Epithelial cell of esophagus (primary cell): Measurements from ENCODE around the gene JARID2.

ENCODE experiments used
- DNase-seq: peaks from one replicate; pipeline ENCODE4 v3.0.0; 2010; ENCODE audit warnings: low read depth
- H3K4me3 ChIP-seq: 2 replicates; pipeline ENCODE4 v1.5.1; 2011; ENCODE audit warnings: mild to moderate bottlenecking, low read length, control low read depth
- CTCF ChIP-seq: IDR thresholded peaks from 2 replicates; pipeline ENCODE4 v1.5.1; 2011; ENCODE audit warnings: low read depth, mild to moderate bottlenecking, low read length, control low read depth, inconsistent platforms; ENCODE audit not compliant: insufficient read depth; ENCODE audit errors: missing control alignments

JARID2 gene

GRCh38 chr6:15396808-15397207 is 150.9 kb downstream of the JARID2 start:
- H3K4me3 ChIP-seq = no peak overlapping the region
- no peak for DNase-seq
- TF ChIP-seq CTCF = no peak

- no peak for TF ChIP-seq CTCF
- DNase-seq = no peak
- no peak overlapping the region for H3K4me3 ChIP-seq
Observed at GRCh38 chr6:15398633-15399275, 152.9 kb downstream of the JARID2 start.

DNA sequence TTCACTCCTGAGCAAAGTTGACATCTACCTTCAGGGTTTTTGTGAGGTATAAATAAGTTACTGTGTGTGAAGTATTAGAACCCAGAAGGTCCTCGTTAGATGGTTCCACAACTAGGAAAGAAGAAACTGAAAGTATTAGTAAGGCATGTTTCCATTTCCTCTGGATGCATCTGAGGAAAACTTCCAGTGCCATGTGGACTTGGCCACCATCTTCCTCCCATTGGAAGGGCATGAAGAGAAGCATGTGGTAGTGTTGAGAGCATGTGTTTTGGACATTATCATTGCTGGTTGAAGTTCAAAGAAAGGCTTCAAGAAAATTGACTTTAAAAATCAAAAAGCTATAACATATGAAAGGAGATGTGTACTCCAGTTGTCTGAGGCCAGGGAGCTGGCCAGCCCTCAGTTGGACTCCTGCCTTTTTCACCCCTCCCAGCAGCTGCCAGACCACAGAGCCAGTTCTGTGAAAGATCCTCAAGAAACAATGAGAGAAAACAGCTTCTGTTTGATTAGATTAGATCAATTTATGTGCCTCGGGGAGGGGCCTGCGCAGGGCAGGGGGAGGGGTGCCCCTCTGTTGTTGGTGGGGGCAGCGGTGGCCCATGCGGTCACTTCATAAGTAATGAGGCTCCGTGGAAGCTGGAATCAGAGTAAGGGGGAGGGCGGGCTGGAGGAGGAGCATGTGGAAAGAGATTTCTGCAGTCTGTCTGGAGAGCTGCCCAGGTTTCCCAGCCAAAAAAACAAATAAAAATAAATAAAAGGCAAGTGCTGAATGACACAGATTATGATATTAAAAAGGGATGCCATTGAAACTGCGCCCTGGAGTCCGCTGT is 154.0 kb downstream of the JARID2 start:
- no peak for DNase-seq
- no peak overlapping the region for H3K4me3 ChIP-seq
- no peak for TF ChIP-seq CTCF

GRCh38 chr6:15400572-15401004 is 154.7 kb downstream of the JARID2 start:
- TF ChIP-seq CTCF = no peak
- no peak overlapping the region for H3K4me3 ChIP-seq
- no peak for DNase-seq

DNA sequence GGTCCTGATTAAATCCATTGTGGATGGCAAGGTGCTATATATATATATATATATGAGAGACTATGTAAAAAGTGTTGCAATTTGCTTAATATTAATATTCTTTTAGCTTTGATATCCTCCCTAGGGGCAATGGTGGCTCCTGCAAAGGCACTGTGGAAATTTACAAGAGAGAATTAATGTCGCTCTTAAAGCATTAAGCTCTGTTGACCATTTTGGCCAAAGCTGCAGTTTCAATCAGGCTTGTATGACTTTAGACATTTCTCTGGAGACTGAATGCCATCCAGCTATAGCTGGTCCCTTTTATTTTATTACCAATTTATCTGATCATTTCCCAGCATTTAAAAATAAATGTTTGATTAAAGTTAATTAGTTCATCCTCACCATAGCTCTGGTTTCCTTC is 155.3 kb downstream of the JARID2 start:
- TF ChIP-seq CTCF = no peak
- DNase-seq = no peak
- H3K4me3 ChIP-seq = no peak overlapping the region

- no peak for DNase-seq
- no peak for TF ChIP-seq CTCF
- no peak overlapping the region for H3K4me3 ChIP-seq
Observed at GRCh38 chr6:15401769-15402250, 155.9 kb downstream of the JARID2 start.
